GM18951 (cell line): ENCODE results near the gene AKR1C8.
"Not testable (repeated sequence)": the region's sequence is repeated elsewhere in the genome, so short reads cannot be mapped to it uniquely, and the experiment has no call there.

ENCODE experiments used
- POLR2A ChIP-seq: IDR thresholded peaks from 4 replicates; pipeline ENCODE4 v1.6.1; 2011; ENCODE audit warnings: mild to moderate bottlenecking; ENCODE audit not compliant: insufficient read length, insufficient read depth; ENCODE audit errors: extremely low read depth
- in situ Hi-C: fragments of 300-500 bp; cut with MboI; formaldehyde crosslinking; loops from one replicate; pipeline ENCODE4 v1.12.0; 2022; ENCODE audit warnings: low sequenced_read_pairs, mixed read lengths, inconsistent platforms; ENCODE audit not compliant: unreplicated experiment

AKR1C8 gene

DNA sequence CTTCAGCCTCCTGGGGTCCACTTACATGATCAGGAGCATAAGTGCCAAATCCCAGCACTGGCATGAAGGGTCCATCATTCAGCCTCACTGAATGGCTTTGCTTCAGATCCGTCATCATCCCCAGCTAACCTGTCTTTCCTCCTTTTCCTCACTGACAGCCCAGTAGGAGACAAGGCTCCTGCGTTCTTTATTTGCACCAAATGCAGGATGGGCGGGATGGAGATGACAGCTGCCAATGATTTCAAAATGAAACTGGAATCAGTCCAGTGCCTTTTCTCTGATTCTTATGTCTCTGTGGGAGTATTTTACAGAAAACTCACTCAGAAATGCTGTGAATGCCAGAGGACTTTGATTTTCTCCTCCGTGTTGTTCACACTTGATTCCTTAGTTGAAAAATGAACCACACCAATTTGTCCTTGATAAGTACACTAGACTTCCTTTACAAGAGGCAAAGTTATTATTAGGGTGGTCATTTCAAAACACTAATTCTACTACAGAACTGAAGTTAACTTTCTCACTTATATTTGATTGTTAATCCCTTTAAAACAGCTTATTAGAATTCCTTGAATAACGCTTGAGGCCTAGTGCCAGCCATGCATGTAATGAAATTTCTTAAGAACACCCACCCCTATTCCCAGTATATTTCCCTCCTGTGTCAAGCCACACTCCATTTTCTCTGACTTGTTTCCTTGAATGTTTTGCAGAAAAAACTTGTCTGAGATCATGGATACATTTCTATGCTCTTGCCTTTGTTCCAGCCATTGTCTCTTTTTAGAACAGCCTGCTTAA is at the start of gene AKR1C8:
TSS of gene AKR1C8 (minus strand) at position 164 of the 789 bp plus-strand sequence. CDS start at position 118, 46 bp downstream.
- no peak for TF ChIP-seq POLR2A
- in situ Hi-C loops, result no loop called here

DNA sequence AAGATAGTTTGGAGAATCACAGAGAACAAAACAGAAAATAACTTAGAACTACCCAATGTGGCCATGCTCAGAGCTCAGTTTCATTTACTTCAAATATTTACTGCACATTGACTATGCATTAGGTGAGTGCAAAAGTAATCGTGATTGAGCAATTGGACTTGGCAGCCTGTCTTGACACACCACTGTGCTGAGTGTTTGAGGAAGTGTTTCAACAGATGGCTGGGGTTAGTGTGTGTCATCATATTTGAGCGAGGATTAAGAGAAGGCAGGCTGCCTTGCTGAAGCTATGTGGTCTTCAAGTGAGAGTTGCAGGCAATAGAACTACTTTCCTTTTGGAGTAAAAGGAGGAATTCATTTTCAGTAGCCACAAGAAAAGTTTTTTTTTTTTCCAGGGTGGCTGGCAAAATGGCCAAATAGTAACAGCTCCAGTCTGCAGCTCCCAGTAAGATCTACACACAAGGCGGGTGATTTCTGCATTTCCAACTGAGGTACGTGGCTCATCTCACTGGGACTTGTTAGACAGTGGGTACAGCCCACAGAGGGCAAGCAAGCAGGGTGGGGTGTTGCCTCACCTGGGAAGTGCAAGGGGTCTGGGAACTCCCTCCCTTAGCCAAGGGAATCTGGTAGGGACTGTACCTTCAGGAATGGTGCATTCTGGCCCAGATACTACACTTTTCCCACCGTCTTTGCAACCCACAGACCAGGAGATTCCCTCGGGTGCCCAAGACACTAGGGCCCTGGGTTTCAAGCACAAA is 49.3 kb upstream of the AKR1C8 start:
- in situ Hi-C loops, result no loop called here
- no peak for TF ChIP-seq POLR2A

DNA sequence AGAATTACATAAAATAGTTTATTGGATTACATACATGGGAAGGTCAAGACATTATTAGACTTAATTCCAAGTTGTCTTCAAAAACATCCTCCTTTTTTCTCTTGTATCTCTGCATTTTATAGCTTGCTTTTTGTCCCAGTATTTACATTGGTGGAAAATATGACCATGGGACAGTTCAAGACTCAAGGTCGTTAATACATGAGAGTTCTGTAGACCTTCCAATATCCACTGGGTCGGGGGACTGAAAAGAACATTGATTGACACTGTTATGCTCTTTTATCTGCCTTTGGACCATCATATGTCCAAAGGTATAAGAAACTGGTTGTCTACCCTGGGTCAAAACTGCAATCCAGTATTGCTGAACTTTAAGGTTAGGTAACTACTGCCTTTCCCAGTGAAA is 48.4 kb upstream of the AKR1C8 start:
- in situ Hi-C loops, result no loop called here
- TF ChIP-seq POLR2A, result no peak

DNA sequence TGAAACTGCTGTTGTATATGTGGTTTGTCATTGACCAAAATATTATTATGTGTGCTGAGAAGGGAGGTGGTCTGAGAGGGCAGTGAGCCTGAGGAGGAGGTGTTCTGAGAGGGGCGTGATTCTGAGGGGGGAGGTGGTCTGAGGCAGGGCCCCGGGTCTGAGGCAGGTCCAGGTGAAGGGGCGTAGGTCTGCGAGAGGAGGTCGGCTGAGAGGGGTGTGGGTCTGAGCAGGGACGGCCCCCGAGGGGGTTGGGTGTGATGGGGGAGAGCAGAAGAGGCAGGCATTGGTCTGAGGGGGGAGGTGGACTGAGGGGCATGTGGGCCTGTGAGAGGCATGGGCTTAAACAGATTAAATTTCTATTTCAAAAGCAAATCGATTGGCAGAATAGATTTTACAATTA is 44.1 kb upstream of the AKR1C8 start:
- in situ Hi-C loops, result no loop called here
- TF ChIP-seq POLR2A, result no peak

DNA sequence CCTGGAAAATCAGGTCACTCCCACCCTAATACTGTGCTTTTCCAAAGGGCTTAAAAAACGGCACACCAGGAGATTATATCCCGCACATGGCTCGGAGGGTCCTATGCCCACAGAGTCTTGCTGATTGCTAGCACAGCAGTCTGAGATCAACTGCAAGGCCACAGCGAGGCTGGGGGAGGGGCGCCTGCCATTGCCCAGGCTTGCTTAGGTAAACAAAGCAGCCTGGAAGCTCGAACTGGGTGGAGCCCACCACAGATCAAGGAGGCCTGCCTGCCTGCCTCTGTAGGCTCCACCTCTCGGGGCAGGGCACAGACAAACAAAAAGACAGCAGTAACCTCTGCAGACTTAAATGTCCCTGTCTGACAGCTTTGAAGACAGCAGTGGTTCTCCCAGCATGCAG is 38.0 kb upstream of the AKR1C8 start:
- in situ Hi-C loops, result not testable (repeated sequence)

DNA sequence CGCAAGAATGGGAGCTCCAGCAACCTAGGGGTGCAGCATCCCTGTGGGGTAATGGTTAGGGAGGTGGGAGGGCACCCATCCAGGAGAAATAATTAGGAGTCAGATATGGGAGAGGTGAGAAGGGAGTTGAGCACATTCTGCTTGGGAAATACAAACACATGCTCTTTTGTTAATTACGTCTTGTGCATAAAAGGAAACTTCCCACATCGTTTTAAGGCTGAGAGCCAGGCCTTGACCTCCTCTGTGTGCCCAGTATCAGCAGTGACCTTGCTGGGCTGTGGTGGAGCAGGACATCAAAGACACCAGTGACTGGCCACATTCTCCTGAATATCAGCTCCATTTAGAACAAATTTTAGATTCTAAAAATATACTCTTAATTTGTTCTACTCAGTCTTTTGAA is 34.3 kb upstream of the AKR1C8 start:
- in situ Hi-C loops, result no loop called here

DNA sequence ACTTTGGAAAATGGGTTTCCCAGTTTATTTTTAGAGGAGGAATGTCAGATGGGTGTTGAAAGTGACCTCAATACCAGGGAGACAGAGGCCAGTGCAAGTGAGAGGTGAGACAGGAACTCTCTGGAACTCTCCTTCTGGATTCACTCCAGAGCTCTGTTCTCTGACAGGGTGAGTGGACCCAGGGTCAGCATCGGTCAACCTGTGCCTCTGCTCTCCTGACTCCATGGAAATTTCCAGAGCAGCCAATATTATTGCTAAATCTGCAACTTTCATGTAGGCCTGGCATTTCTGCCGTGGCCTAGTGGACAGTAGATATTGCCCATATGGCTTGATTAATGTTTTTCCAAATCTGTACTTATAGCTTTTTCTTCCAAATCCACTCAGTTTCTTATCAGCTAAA is 31.9 kb upstream of the AKR1C8 start:
- no peak for TF ChIP-seq POLR2A
- in situ Hi-C loops, result no loop called here

More for the DNA sequence above, 34.3 kb upstream of the AKR1C8 start:
- TF ChIP-seq POLR2A, result no peak

DNA sequence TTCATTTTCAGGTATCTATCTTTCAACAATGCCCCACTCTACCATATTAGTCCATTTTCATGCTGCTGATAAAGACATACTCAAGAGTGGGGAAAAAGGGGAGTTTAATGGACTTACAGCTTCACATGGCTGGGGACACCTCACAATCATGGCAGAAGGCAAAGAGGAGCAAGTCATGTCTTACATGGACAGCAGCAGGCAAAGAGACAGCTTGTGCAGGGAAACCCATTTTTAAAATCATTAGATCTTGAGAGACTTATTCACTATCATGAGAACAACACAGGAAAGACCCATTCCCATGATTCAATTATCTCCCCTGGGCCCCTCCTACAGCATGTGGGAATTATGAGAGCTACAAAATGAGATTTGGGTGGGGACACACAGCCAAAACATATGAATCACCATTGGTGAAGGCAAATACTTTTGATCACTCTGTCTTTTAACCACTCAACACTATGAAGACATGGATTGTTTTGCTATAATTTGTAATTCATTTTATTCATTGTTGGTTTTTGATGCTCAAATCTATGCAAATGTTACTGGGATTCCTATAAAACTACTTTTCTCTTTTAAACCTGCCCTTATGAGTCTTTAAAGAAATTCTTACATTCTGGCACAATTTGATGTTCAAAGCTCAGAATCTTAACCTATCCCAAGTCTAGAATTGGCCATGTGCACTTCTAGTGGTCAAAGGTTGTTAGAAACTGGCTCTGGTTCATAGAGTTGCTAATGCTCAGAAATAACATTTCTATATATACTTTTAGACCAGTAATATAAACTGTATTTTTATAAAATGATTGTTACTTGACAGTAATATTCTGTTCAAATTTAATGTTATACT is 27.0 kb upstream of the AKR1C8 start:
- TF ChIP-seq POLR2A, result no peak
- in situ Hi-C loops, result no loop called here

DNA sequence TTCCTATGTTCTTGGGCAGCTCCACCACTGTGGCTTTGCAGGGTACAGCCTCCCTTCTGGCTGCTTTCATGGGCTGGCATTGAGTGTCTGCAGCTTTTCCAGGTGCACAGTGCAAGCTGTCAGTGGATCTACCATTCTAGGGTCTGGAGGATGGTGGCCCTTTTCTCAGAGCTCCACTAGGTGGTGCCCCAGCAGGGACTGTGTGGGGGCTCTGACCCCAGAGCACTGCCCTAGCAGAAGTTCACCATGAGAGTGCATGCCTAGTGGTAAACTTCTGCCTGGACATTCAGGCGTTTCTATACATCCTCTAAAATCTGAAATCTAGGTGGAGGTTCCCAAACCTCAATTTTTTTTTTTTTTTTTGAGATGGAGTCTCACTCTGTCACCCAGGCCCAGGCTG is 25.3 kb upstream of the AKR1C8 start:
- in situ Hi-C loops, result not testable (repeated sequence)

DNA sequence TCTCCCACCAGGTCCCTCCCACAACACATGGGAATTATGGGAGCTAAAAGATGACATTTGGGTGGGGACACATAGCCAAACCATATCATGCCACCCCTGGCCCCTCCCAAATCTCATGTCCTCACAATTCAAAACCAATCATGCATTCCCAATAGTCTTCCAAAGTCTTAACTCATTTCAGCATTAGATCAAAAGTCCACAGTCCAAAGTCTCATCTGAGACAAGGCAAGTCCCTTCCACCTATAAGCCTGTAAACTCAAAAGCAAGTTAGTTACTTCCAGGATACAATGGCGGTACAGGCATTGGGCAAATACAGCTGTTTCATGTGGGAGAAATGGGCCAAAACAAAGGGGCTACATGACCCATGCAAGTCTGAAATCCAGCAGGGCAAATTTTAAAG is 24.8 kb upstream of the AKR1C8 start:
- in situ Hi-C loops, result not testable (repeated sequence)

DNA sequence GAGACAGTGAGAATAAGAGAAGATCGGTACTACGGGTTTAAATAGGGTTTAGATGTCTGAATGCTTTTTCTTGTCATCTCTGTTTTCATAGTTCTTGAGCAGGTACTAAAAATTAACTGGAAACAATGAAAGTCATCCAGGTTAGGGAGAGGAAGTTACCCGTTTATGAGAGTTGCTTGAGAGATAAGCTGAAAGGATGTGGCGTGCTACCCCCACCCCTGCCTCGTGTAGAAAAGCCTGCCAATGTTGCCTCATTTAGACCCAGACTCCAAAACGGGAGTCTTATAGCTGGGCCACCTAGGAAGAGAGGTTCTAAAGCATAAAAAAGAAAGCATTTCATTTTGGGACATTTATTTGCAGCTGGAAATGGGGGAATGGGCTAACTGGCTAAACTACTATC is 21.8 kb upstream of the AKR1C8 start:
- in situ Hi-C loops, result no loop called here
- no peak for TF ChIP-seq POLR2A

DNA sequence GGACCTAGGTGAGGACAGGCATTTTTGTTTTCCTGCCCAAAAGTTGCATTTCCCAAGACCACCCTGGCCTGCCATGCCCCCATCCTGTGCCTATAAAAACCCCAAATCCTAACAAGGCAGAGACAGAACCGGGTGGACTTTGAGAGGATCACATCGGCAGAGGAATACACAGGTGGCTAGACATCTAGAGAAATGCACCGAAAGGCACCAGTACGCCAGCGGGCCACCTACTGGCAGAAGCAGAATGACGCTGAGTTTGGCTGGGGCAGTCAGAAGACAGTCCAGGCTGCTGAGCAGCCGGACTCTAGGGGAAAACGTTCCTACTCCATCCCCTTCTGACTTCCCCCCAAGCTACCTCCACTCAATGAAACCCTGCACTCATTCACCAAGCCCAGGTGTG is 14.4 kb upstream of the AKR1C8 start:
- TF ChIP-seq POLR2A, result no peak
- in situ Hi-C loops, result no loop called here

DNA sequence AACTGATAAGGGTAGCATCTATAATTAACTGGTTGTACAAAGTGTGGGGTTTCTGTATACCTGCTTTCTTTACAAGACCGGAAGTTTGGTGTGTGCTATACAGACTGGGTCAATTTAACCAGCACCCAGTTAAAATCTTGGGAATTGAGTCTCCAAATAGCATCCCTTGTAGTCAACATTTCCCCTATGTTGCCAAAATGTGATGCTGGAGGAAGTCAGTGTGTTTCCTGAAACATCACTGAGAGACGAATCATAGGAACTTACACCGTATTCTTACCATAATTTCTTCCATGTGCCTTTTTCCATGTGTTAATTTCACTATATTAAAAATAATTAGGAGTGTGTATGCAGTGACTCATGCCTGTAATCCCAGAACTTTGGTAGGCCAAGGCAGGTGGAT is 13.4 kb upstream of the AKR1C8 start:
- TF ChIP-seq POLR2A, result no peak
- in situ Hi-C loops, result no loop called here
